Lower lobe of right lung (tissue), 2 donors: ENCODE data around the gene SPTAN1. TPM values are rescaled to one million over a fixed set of nuclear protein-coding genes. Genes with fewer than 3 reads are reported as not detected.
"Not testable (repeated sequence)": the region's sequence is repeated elsewhere in the genome, so short reads cannot be mapped to it uniquely, and the experiment has no call there.

Experiments
- ATAC-seq, 2 donors: fragments of 200-7000 bp; cut with Tn5 transposase; one replicate each; pipeline ENCODE4 v1.9.1; 2020 to 2022; ENCODE audit warnings: mild to moderate bottlenecking in 2 of 2, moderate library complexity in 2 of 2
- DNase-seq: peaks from one replicate; pipeline ENCODE4 v3.0.0-alpha.2; 2020
- H3K27ac ChIP-seq: fragments of 200-600 bp; one replicate; pipeline ENCODE4 v1.8.0; 2022
- H3K27me3 ChIP-seq: fragments of 200-600 bp; one replicate; pipeline ENCODE4 v1.8.0; 2022; ENCODE audit warnings: low read depth
- H3K36me3 ChIP-seq: fragments of 200-600 bp; one replicate; pipeline ENCODE4 v1.8.0; 2022; ENCODE audit warnings: mild to moderate bottlenecking
- H3K4me1 ChIP-seq: fragments of 200-600 bp; one replicate; pipeline ENCODE4 v1.8.0; 2022
- H3K4me3 ChIP-seq: fragments of 200-600 bp; one replicate; pipeline ENCODE4 v1.8.0; 2022; ENCODE audit warnings: mild to moderate bottlenecking
- H3K9me3 ChIP-seq: fragments of 200-600 bp; one replicate; pipeline ENCODE4 v1.8.0; 2022
- CTCF ChIP-seq: fragments of 200-600 bp; IDR thresholded peaks from one replicate; pipeline ENCODE4 v1.8.0; 2022; ENCODE audit warnings: antibody characterized with exemption, mild to moderate bottlenecking
- intact Hi-C: fragments of 100-400 bp; cut with DNase I; formaldehyde crosslinking; loops from one replicate; pipeline ENCODE4 v1.11.0; 2022
- long read RNA-seq: library from polyadenylated mRNA; unstranded; transcript quantifications from one replicate; pipeline ENCODE4 v2.0.0, GENCODE V29; 2021
- total RNA-seq: library from RNA; stranded (reverse); fragmentation: NEBNext Ultra II Directional; extraction: Animal tissue kit (Norgen Biotek cat#: 25700); gene quantifications from one replicate; pipeline ENCODE4 v1.2.1, GENCODE V29; 2021
- donor health status: DM: no; HTN: yes; CAD: no; lungs with severe emphysema.

SPTAN1 gene
- total RNA-seq, result 305 TPM
- long read RNA-seq, full-length matches to known transcripts, result 28 of 110 reads
- long read RNA-seq, partial matches to known transcripts, result 67 of 110 reads
- long read RNA-seq, other reads (novel, unspliced or antisense), result 15 of 110 reads

- intact Hi-C loops, result no loop called here
- Histone ChIP-seq H3K4me3 (peak within 1 kb of the TSS; percentile 99), H3K9me3 (no peaks in the 10 kb centered on the region), H3K36me3 (no peaks in the 10 kb centered on the region), H3K27ac (peak within 1 kb of the TSS; percentile 96), H3K4me1 (peaks cover 63% of the 10 kb centered on the region), H3K27me3 (no peaks in the 10 kb centered on the region)
- peak; percentile 95 to 97 for ATAC-seq
- no peak for TF ChIP-seq CTCF
- peak; percentile 92 for DNase-seq
These were observed at the start of gene SPTAN1 for GRCh38 chr9:128552153-128552743. Gene SPTAN1, plus strand, starts transcription at chr9:128552587. Its CDS starts 14,154 bp downstream, at chr9:128566741.

- intact Hi-C loops, H3K27ac ChIP-seq, DNase-seq, H3K27me3 ChIP-seq, ATAC-seq, H3K4me3 ChIP-seq, H3K9me3 ChIP-seq: not testable (repeated sequence)
- peaks cover 29% of the 10 kb centered on the region for H3K36me3 ChIP-seq
- H3K4me1 ChIP-seq, result peaks cover 22% of the 10 kb centered on the region
These were observed 49.0 kb upstream of the SPTAN1 start for GRCh38 chr9:128503415-128503825.

GRCh38 chr9:128503870-128504269, 48.5 kb upstream of the SPTAN1 start:
- intact Hi-C loops, result no loop called here
- H3K4me3 ChIP-seq, result peak overlapping the region; percentile 81
- H3K27me3 ChIP-seq, result no peaks in the 10 kb centered on the region
- TF ChIP-seq CTCF, result no peak
- H3K27ac ChIP-seq, result peak overlapping the region; percentile 88
- ATAC-seq (peak; percentile 24 to 41), DNase-seq (no peak)
- no peaks in the 10 kb centered on the region for H3K9me3 ChIP-seq
- H3K36me3 ChIP-seq, result peaks cover 29% of the 10 kb centered on the region
- peaks cover 22% of the 10 kb centered on the region for H3K4me1 ChIP-seq

- intact Hi-C loops, result no loop called here
- H3K36me3 ChIP-seq, result peaks cover 29% of the 10 kb centered on the region
- no peaks in the 10 kb centered on the region for H3K27me3 ChIP-seq
- peaks cover 22% of the 10 kb centered on the region for H3K4me1 ChIP-seq
- peak within 1 kb of the TSS; percentile 88 for H3K27ac ChIP-seq
- ATAC-seq, result peak; percentile 99 to 100
- peak; percentile 97 for DNase-seq
- H3K9me3 ChIP-seq, result no peaks in the 10 kb centered on the region
- TF ChIP-seq CTCF, result no peak
- peak within 1 kb of the TSS; percentile 81 for H3K4me3 ChIP-seq
These were observed 47.6 kb upstream of the SPTAN1 start, which contains the start of gene GLE1 for GRCh38 chr9:128504485-128505413. Gene GLE1, plus strand, starts transcription at chr9:128504719. Its CDS starts 87 bp downstream, at chr9:128504806.

GRCh38 chr9:128505414-128505765, 47.0 kb upstream of the SPTAN1 start:
- Histone ChIP-seq H3K27me3 (no peaks in the 10 kb centered on the region), H3K27ac (peak overlapping the region; percentile 88), H3K36me3 (peaks cover 31% of the 10 kb centered on the region), H3K4me3 (peak overlapping the region; percentile 81), H3K4me1 (peaks cover 22% of the 10 kb centered on the region), H3K9me3 (no peaks in the 10 kb centered on the region)
- intact Hi-C loops, result no loop called here
- DNase-seq, result no peak
- ATAC-seq, result no peak
- TF ChIP-seq CTCF, result no peak

GRCh38 chr9:128505906-128506305, 46.5 kb upstream of the SPTAN1 start:
- H3K4me3 ChIP-seq, H3K27me3 ChIP-seq, ATAC-seq, intact Hi-C loops, H3K27ac ChIP-seq, H3K9me3 ChIP-seq, DNase-seq: not testable (repeated sequence)
- Histone ChIP-seq H3K4me1 (peaks cover 22% of the 10 kb centered on the region), H3K36me3 (peaks cover 36% of the 10 kb centered on the region)
